GM23338 (cell line): Measurements from ENCODE around the gene AKAP13.

ENCODE experiments used
- CREB1 ChIP-seq: fragments of 250-450 bp; sonication (Bioruptor Pico); IDR thresholded peaks from 2 replicates; pipeline ENCODE4 v1.5.0; 2020; ENCODE audit warnings: low read depth, mild to moderate bottlenecking, moderate library complexity
- EZH2 ChIP-seq: fragments of 200-600 bp; sonication (generic); IDR thresholded peaks from one replicate; pipeline ENCODE4 v1.8.0; 2017; ENCODE audit warnings: antibody characterized with exemption, mild to moderate bottlenecking, low read depth; ENCODE audit not compliant: unreplicated experiment
- EZH2phosphoT487 ChIP-seq: fragments of 200-600 bp; sonication (generic); IDR thresholded peaks from one replicate; pipeline ENCODE4 v1.8.1; 2018; ENCODE audit warnings: antibody characterized with exemption; ENCODE audit not compliant: unreplicated experiment
- JUNB ChIP-seq: IDR thresholded peaks from one replicate; pipeline ENCODE4 v1.6.1; 2016; ENCODE audit warnings: antibody characterized with exemption; ENCODE audit not compliant: unreplicated experiment
- NANOG ChIP-seq: IDR thresholded peaks from 2 replicates; pipeline ENCODE4 v1.6.1; 2016; ENCODE audit warnings: antibody characterized with exemption, borderline replicate concordance
- POLR2AphosphoS5 ChIP-seq: IDR thresholded peaks from 2 replicates; pipeline ENCODE4 v1.6.1; 2016; ENCODE audit warnings: antibody characterized with exemption, low read depth
- STAT1 ChIP-seq: IDR thresholded peaks from one replicate; pipeline ENCODE4 v1.6.1; 2016; ENCODE audit warnings: antibody characterized with exemption; ENCODE audit not compliant: unreplicated experiment
- ZNF114 ChIP-seq: fragments of 250-450 bp; sonication (Bioruptor Pico); IDR thresholded peaks from 2 replicates; pipeline ENCODE4 v1.5.0; 2020; ENCODE audit warnings: mild to moderate bottlenecking, moderate library complexity
- ZNF331 ChIP-seq: fragments of 250-450 bp; sonication (Bioruptor Pico); IDR thresholded peaks from 2 replicates; pipeline ENCODE4 v1.5.0; 2020; ENCODE audit warnings: low read depth, mild to moderate bottlenecking, moderate library complexity
- TF ChIP-seq, protein P1 (sequence below): IDR thresholded peaks from 2 replicates; pipeline ENCODE4 v1.6.1; 2016; ENCODE audit warnings: antibody characterized with exemption
- TF ChIP-seq, protein P2 (sequence below), 2 experiments: fragments of 200-600 bp in 1 of 2; sonication (generic) in 1 of 2; conservative IDR thresholded peaks; 2 replicates each; pipeline versions ENCODE4 v1.5.1 to v1.6.1; 2016 to 2017; ENCODE audit warnings: antibody characterized with exemption in 2 of 2, low read depth in 2 of 2, mild to moderate bottlenecking in 2 of 2, moderate library complexity in 1 of 2
- TF ChIP-seq, protein P3 (sequence below): IDR thresholded peaks from one replicate; pipeline ENCODE4 v1.6.1; 2018; ENCODE audit warnings: antibody characterized with exemption; ENCODE audit not compliant: unreplicated experiment
- TF ChIP-seq, protein P4 (sequence below): fragments of 250-450 bp; sonication (Bioruptor Pico); IDR thresholded peaks from 2 replicates; pipeline ENCODE4 v1.5.0; 2020; ENCODE audit warnings: mild to moderate bottlenecking, moderate library complexity

DNA sequence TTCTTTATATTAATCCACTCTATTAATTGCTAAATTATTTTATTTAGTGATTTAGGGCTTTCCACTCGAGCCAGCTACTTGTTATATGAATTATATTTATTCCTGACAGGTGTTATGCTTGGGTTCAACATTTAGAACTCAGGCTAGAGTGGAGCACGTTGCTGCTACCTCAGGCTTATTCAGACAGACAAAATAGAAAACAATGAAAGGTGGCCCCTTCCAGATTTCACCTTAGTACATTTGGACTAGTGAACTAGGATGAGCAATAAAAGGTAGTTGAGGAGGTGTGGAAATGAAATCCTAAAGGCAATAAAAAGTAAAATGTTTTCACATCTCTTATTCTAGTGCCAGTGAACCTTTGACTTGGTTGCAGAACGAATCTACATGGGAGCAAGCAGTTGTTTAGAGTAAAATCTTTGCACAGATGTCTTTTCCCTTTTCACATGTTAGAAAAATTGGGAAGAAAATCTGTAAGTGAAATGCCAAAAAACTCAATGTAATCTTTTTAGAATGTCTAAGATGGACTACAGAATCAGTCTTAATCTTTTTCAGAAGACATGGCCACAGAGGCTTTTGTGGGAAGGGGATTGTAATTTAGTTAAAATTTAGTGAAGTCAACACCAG, 63.8 kb downstream of the AKAP13 start:
- TF ChIP-seq, protein P1, sequence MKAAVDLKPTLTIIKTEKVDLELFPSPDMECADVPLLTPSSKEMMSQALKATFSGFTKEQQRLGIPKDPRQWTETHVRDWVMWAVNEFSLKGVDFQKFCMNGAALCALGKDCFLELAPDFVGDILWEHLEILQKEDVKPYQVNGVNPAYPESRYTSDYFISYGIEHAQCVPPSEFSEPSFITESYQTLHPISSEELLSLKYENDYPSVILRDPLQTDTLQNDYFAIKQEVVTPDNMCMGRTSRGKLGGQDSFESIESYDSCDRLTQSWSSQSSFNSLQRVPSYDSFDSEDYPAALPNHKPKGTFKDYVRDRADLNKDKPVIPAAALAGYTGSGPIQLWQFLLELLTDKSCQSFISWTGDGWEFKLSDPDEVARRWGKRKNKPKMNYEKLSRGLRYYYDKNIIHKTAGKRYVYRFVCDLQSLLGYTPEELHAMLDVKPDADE = no peak
- no peak for TF ChIP-seq EZH2
- TF ChIP-seq, protein P2, sequence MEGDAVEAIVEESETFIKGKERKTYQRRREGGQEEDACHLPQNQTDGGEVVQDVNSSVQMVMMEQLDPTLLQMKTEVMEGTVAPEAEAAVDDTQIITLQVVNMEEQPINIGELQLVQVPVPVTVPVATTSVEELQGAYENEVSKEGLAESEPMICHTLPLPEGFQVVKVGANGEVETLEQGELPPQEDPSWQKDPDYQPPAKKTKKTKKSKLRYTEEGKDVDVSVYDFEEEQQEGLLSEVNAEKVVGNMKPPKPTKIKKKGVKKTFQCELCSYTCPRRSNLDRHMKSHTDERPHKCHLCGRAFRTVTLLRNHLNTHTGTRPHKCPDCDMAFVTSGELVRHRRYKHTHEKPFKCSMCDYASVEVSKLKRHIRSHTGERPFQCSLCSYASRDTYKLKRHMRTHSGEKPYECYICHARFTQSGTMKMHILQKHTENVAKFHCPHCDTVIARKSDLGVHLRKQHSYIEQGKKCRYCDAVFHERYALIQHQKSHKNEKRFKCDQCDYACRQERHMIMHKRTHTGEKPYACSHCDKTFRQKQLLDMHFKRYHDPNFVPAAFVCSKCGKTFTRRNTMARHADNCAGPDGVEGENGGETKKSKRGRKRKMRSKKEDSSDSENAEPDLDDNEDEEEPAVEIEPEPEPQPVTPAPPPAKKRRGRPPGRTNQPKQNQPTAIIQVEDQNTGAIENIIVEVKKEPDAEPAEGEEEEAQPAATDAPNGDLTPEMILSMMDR (conservative IDR thresholded peaks at IDR 0.05; ENCODE audit: low read depth in 2 of 2) = no peak
- TF ChIP-seq POLR2AphosphoS5 = no peak
- TF ChIP-seq, protein P3, sequence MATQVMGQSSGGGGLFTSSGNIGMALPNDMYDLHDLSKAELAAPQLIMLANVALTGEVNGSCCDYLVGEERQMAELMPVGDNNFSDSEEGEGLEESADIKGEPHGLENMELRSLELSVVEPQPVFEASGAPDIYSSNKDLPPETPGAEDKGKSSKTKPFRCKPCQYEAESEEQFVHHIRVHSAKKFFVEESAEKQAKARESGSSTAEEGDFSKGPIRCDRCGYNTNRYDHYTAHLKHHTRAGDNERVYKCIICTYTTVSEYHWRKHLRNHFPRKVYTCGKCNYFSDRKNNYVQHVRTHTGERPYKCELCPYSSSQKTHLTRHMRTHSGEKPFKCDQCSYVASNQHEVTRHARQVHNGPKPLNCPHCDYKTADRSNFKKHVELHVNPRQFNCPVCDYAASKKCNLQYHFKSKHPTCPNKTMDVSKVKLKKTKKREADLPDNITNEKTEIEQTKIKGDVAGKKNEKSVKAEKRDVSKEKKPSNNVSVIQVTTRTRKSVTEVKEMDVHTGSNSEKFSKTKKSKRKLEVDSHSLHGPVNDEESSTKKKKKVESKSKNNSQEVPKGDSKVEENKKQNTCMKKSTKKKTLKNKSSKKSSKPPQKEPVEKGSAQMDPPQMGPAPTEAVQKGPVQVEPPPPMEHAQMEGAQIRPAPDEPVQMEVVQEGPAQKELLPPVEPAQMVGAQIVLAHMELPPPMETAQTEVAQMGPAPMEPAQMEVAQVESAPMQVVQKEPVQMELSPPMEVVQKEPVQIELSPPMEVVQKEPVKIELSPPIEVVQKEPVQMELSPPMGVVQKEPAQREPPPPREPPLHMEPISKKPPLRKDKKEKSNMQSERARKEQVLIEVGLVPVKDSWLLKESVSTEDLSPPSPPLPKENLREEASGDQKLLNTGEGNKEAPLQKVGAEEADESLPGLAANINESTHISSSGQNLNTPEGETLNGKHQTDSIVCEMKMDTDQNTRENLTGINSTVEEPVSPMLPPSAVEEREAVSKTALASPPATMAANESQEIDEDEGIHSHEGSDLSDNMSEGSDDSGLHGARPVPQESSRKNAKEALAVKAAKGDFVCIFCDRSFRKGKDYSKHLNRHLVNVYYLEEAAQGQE = no peak
- TF ChIP-seq NANOG = no peak
- no peak for TF ChIP-seq CREB1
- TF ChIP-seq ZNF331 (CRISPR knock-in tag) = no peak
- TF ChIP-seq ZNF114 (CRISPR knock-in tag) = no peak
- TF ChIP-seq STAT1 = no peak
- no peak for TF ChIP-seq EZH2phosphoT487
- no peak for TF ChIP-seq JUNB
- TF ChIP-seq, protein P4, sequence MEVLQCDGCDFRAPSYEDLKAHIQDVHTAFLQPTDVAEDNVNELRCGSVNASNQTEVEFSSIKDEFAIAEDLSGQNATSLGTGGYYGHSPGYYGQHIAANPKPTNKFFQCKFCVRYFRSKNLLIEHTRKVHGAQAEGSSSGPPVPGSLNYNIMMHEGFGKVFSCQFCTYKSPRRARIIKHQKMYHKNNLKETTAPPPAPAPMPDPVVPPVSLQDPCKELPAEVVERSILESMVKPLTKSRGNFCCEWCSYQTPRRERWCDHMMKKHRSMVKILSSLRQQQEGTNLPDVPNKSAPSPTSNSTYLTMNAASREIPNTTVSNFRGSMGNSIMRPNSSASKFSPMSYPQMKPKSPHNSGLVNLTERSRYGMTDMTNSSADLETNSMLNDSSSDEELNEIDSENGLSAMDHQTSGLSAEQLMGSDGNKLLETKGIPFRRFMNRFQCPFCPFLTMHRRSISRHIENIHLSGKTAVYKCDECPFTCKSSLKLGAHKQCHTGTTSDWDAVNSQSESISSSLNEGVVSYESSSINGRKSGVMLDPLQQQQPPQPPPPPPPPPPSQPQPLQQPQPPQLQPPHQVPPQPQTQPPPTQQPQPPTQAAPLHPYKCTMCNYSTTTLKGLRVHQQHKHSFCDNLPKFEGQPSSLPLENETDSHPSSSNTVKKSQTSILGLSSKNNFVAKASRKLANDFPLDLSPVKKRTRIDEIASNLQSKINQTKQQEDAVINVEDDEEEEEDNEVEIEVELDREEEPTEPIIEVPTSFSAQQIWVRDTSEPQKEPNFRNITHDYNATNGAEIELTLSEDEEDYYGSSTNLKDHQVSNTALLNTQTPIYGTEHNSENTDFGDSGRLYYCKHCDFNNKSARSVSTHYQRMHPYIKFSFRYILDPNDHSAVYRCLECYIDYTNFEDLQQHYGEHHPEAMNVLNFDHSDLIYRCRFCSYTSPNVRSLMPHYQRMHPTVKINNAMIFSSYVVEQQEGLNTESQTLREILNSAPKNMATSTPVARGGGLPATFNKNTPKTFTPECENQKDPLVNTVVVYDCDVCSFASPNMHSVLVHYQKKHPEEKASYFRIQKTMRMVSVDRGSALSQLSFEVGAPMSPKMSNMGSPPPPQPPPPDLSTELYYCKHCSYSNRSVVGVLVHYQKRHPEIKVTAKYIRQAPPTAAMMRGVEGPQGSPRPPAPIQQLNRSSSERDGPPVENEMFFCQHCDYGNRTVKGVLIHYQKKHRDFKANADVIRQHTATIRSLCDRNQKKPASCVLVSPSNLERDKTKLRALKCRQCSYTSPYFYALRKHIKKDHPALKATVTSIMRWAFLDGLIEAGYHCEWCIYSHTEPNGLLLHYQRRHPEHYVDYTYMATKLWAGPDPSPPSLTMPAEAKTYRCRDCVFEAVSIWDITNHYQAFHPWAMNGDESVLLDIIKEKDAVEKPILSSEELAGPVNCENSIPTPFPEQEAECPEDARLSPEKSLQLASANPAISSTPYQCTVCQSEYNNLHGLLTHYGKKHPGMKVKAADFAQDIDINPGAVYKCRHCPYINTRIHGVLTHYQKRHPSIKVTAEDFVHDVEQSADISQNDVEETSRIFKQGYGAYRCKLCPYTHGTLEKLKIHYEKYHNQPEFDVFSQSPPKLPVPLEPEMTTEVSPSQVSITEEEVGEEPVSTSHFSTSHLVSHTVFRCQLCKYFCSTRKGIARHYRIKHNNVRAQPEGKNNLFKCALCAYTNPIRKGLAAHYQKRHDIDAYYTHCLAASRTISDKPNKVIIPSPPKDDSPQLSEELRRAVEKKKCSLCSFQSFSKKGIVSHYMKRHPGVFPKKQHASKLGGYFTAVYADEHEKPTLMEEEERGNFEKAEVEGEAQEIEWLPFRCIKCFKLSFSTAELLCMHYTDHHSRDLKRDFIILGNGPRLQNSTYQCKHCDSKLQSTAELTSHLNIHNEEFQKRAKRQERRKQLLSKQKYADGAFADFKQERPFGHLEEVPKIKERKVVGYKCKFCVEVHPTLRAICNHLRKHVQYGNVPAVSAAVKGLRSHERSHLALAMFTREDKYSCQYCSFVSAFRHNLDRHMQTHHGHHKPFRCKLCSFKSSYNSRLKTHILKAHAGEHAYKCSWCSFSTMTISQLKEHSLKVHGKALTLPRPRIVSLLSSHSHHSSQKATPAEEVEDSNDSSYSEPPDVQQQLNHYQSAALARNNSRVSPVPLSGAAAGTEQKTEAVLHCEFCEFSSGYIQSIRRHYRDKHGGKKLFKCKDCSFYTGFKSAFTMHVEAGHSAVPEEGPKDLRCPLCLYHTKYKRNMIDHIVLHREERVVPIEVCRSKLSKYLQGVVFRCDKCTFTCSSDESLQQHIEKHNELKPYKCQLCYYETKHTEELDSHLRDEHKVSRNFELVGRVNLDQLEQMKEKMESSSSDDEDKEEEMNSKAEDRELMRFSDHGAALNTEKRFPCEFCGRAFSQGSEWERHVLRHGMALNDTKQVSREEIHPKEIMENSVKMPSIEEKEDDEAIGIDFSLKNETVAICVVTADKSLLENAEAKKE (CRISPR knock-in tag) = no peak
